Osteoblast (primary cell): Measurements from ENCODE around the gene RIPK1. TPM values are rescaled to one million over a fixed set of nuclear protein-coding genes. Genes with fewer than 3 reads are reported as not detected.

Experiments used
- DNase-seq: peaks from one replicate; pipeline ENCODE4 v3.0.0; 2011; ENCODE audit warnings: low spot score, mixed read lengths; ENCODE audit not compliant: insufficient read length; ENCODE audit errors: missing footprints
- H2AFZ ChIP-seq: 2 replicates; pipeline ENCODE4 v1.6.0; 2011; ENCODE audit warnings: mild to moderate bottlenecking, low read length
- H3K27ac ChIP-seq: 2 replicates; pipeline ENCODE4 v1.5.1; 2011; ENCODE audit warnings: mild to moderate bottlenecking, low read depth, low read length, moderate library complexity
- H3K27me3 ChIP-seq: 2 replicates; pipeline ENCODE4 v1.6.0; 2012; ENCODE audit warnings: mild to moderate bottlenecking, control low read depth, inconsistent platforms, low read length, moderate library complexity; ENCODE audit not compliant: insufficient read depth
- H3K36me3 ChIP-seq: 2 replicates; pipeline ENCODE4 v1.5.1; 2011; ENCODE audit warnings: mild to moderate bottlenecking, low read length, control low read depth, moderate library complexity; ENCODE audit not compliant: insufficient read depth
- H3K4me1 ChIP-seq: 2 replicates; pipeline ENCODE4 v1.5.1; 2011; ENCODE audit warnings: mild to moderate bottlenecking, low read length, control low read depth, moderate library complexity; ENCODE audit not compliant: insufficient read depth
- H3K4me2 ChIP-seq: 2 replicates; pipeline ENCODE4 v1.6.0; 2011; ENCODE audit warnings: mild to moderate bottlenecking, low read length; ENCODE audit not compliant: insufficient read depth
- H3K4me3 ChIP-seq: fragments of 200-600 bp; sonication (generic); 3 replicates; pipeline ENCODE4 v1.5.1; 2012; ENCODE audit warnings: mild to moderate bottlenecking, low read length, inconsistent platforms; ENCODE audit not compliant: insufficient read depth
- H3K79me2 ChIP-seq: 2 replicates; pipeline ENCODE4 v1.6.0; 2012; ENCODE audit warnings: mild to moderate bottlenecking, low read length, control low read depth, inconsistent platforms; ENCODE audit not compliant: insufficient read depth
- H3K9me3 ChIP-seq: 2 replicates; pipeline ENCODE4 v1.5.1; 2011; ENCODE audit warnings: low read depth, low read length, control low read depth
- H4K20me1 ChIP-seq: 2 replicates; pipeline ENCODE4 v1.6.0; 2012; ENCODE audit warnings: mild to moderate bottlenecking, low read length, control low read depth; ENCODE audit not compliant: insufficient read depth
- CTCF ChIP-seq: IDR thresholded peaks from 2 replicates; pipeline ENCODE4 v1.5.1; 2011; ENCODE audit warnings: mild to moderate bottlenecking, low read depth, low read length, moderate library complexity; ENCODE audit errors: extremely low read depth
- total RNA-seq: library from RNA; depleted of rRNA; stranded (reverse); fragments of >200 nt; gene quantifications from 2 replicates; pipeline ENCODE4 v1.2.3, GENCODE V29; 2012

The RIPK1 gene
- total RNA-seq, 1 donor = 29.3 TPM

GRCh38 chr6:3102875-3103274 is 34.6 kb downstream of the RIPK1 start:
- H3K79me2 ChIP-seq = no peaks in the 10 kb centered on the region
- H3K27ac ChIP-seq = no peak overlapping the region
- no peak overlapping the region for H2AFZ ChIP-seq
- H3K4me1 ChIP-seq = no peaks in the 10 kb centered on the region
- H3K27me3 ChIP-seq = no peaks in the 10 kb centered on the region
- no peak for TF ChIP-seq CTCF
- no peak overlapping the region for H3K4me2 ChIP-seq
- peaks cover 46% of the 10 kb centered on the region for H3K36me3 ChIP-seq
- H3K4me3 ChIP-seq = no peak overlapping the region
- DNase-seq = no peak
- no peaks in the 10 kb centered on the region for H3K9me3 ChIP-seq
- no peaks in the 10 kb centered on the region for H4K20me1 ChIP-seq

GRCh38 chr6:3108746-3109414 is 40.6 kb downstream of the RIPK1 start:
- no peak overlapping the region for H3K4me3 ChIP-seq
- no peaks in the 10 kb centered on the region for H3K27me3 ChIP-seq
- no peaks in the 10 kb centered on the region for H3K9me3 ChIP-seq
- no peaks in the 10 kb centered on the region for H4K20me1 ChIP-seq
- H3K79me2 ChIP-seq = no peaks in the 10 kb centered on the region
- H3K4me2 ChIP-seq = no peak overlapping the region
- TF ChIP-seq CTCF = no peak
- H2AFZ ChIP-seq = no peak overlapping the region
- peaks cover 76% of the 10 kb centered on the region for H3K36me3 ChIP-seq
- H3K4me1 ChIP-seq = no peaks in the 10 kb centered on the region
- H3K27ac ChIP-seq = no peak overlapping the region
- no peak for DNase-seq

- H3K4me3 ChIP-seq = no peak overlapping the region
- no peaks in the 10 kb centered on the region for H4K20me1 ChIP-seq
- no peaks in the 10 kb centered on the region for H3K4me1 ChIP-seq
- H3K4me2 ChIP-seq = no peak overlapping the region
- TF ChIP-seq CTCF = no peak
- no peaks in the 10 kb centered on the region for H3K27me3 ChIP-seq
- H3K36me3 ChIP-seq = peaks cover 78% of the 10 kb centered on the region
- no peaks in the 10 kb centered on the region for H3K9me3 ChIP-seq
- no peak overlapping the region for H2AFZ ChIP-seq
- no peak overlapping the region for H3K27ac ChIP-seq
- no peaks in the 10 kb centered on the region for H3K79me2 ChIP-seq
- DNase-seq = no peak
Measured at GRCh38 chr6:3109761-3110160, 41.5 kb downstream of the RIPK1 start.

- no peak for TF ChIP-seq CTCF
- Histone ChIP-seq H2AFZ (no peak overlapping the region), H3K36me3 (peaks cover 46% of the 10 kb centered on the region), H3K79me2 (peaks cover 3% of the 10 kb centered on the region), H3K4me3 (no peak overlapping the region), H4K20me1 (no peaks in the 10 kb centered on the region), H3K27me3 (no peaks in the 10 kb centered on the region), H3K4me2 (no peak overlapping the region), H3K9me3 (no peaks in the 10 kb centered on the region), H3K27ac (no peak overlapping the region), H3K4me1 (peaks cover 9% of the 10 kb centered on the region)
- no peak for DNase-seq
Measured at GRCh38 chr6:3114377-3114776, 46.1 kb downstream of the RIPK1 start.
